Astrocyte of the spinal cord (primary cell): ENCODE results near the gene PLEKHG5.

Experiments used
- DNase-seq: peaks from one replicate; pipeline ENCODE4 v3.0.0; 2011; ENCODE audit warnings: low read depth, low spot score
- H3K4me3 ChIP-seq: 2 replicates; pipeline ENCODE4 v1.5.1; 2011; ENCODE audit warnings: low read depth, mild to moderate bottlenecking, low read length, moderate library complexity
- CTCF ChIP-seq: IDR thresholded peaks from 2 replicates; pipeline ENCODE4 v1.5.1; 2012; ENCODE audit warnings: low read depth, mild to moderate bottlenecking, low read length, inconsistent platforms
- in situ Hi-C: cut with HindIII; loops from 2 replicates; pipeline ENCODE4 v1.10.0; 2017; ENCODE audit warnings: low sequenced_read_pairs

PLEKHG5 gene

GRCh38 chr1:6464915-6465314 is 26.6 kb downstream of the PLEKHG5 start:
- DNase-seq = no peak
- in situ Hi-C loops = no loop called here
- no peak for TF ChIP-seq CTCF
- H3K4me3 ChIP-seq = no peak overlapping the region

DNA sequence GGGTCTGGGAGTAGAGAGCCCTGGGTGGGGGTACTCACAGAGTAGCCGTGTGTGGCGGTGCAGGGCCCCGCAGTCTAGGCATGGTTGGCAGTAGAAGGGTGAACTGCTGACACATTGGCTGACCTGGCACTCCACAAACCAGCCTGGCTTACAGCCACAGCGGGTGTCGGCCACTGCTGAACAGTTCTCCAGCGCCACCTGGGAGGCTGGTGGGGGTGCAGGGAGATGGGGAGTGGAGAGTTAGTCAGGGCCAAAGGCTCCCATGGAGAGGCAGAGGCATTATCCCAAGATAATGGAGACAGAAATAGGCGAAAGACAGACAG is 27.0 kb downstream of the PLEKHG5 start:
- DNase-seq = no peak
- H3K4me3 ChIP-seq = no peak overlapping the region
- in situ Hi-C loops = no loop called here
- no peak for TF ChIP-seq CTCF

- DNase-seq = no peak
- TF ChIP-seq CTCF = no peak
- no peak overlapping the region for H3K4me3 ChIP-seq
- in situ Hi-C loops = no loop called here
Measured at GRCh38 chr1:6463120-6463412, 28.4 kb downstream of the PLEKHG5 start.

- peak; percentile 5 for TF ChIP-seq CTCF
- DNase-seq = no peak
- H3K4me3 ChIP-seq = no peak overlapping the region
- in situ Hi-C loops = no loop called here
Measured at GRCh38 chr1:6462412-6463119, 28.9 kb downstream of the PLEKHG5 start.

GRCh38 chr1:6461538-6462411 is 29.7 kb downstream of the PLEKHG5 start:
- in situ Hi-C loops = no loop called here
- H3K4me3 ChIP-seq = no peak overlapping the region
- TF ChIP-seq CTCF = no peak
- DNase-seq = no peak

GRCh38 chr1:6461051-6461530 is 30.4 kb downstream of the PLEKHG5 start:
- TF ChIP-seq CTCF = no peak
- no peak overlapping the region for H3K4me3 ChIP-seq
- DNase-seq = no peak
- in situ Hi-C loops = no loop called here
